Cerebellar nuclear complex (tissue), 1 donor: Measurements from ENCODE around the gene EEF1AKMT4.

Experiments used
- DNase-seq, 2 experiments: peaks; one replicate each; lab custom pipeline; 2025; lab: John Stamatoyannopoulos, UW

EEF1AKMT4 gene

GRCh38 chr3:184299488-184300377, 50.3 kb downstream of the EEF1AKMT4 start:
- DNase-seq, result no peak

GRCh38 chr3:184300378-184300720, 50.9 kb downstream of the EEF1AKMT4 start:
- DNase-seq, result no peak

GRCh38 chr3:184305577-184305976, 56.1 kb downstream of the EEF1AKMT4 start:
- no peak for DNase-seq

- no peak for DNase-seq
Measured at GRCh38 chr3:184306341-184306972, 57.0 kb downstream of the EEF1AKMT4 start.

- no peak for DNase-seq
Measured at GRCh38 chr3:184307915-184308314, 58.4 kb downstream of the EEF1AKMT4 start.
